Neural cell (in vitro differentiated cells): ENCODE measurements around the gene FAM124B. TPM values are rescaled to one million over a fixed set of nuclear protein-coding genes. Genes with fewer than 3 reads are reported as not detected.
"Not testable (repeated sequence)": the region's sequence is repeated elsewhere in the genome, so short reads cannot be mapped to it uniquely, and the experiment has no call there.

Experiments used
- H2AFZ ChIP-seq: fragments of 200-600, 300-800 bp; sonication (generic), shearing (Covaris generic); 2 replicates; pipeline ENCODE4 v1.6.0; 2014; ENCODE audit warnings: low read depth, mild to moderate bottlenecking, antibody characterized with exemption, low read length, moderate library complexity
- H3F3A ChIP-seq: fragments of 200-600 bp; shearing (Covaris generic); 2 replicates; pipeline ENCODE4 v1.6.1; 2016; ENCODE audit warnings: mild to moderate bottlenecking, moderate library complexity, mixed read lengths, antibody characterized with exemption, low read length; ENCODE audit not compliant: insufficient read depth, poor library complexity, severe bottlenecking
- H3K27ac ChIP-seq: fragments of 200-600, 300-800 bp; sonication (generic), shearing (Covaris generic); 2 replicates; pipeline ENCODE4 v1.5.1; 2014; ENCODE audit warnings: mild to moderate bottlenecking, low read length, moderate library complexity
- H3K27me3 ChIP-seq: fragments of 300-800, 200-600 bp; sonication (generic), shearing (Covaris generic); 2 replicates; pipeline ENCODE4 v1.6.0; 2014; ENCODE audit warnings: mild to moderate bottlenecking, low read depth, low read length, moderate library complexity; ENCODE audit not compliant: insufficient read depth
- H3K36me3 ChIP-seq: fragments of 300-800, 200-600 bp; sonication (generic), shearing (Covaris generic); 2 replicates; pipeline ENCODE4 v1.5.1; 2014; ENCODE audit warnings: mild to moderate bottlenecking, antibody characterized with exemption, low read length, moderate library complexity; ENCODE audit not compliant: insufficient read depth
- H3K4me2 ChIP-seq: fragments of 300-800, 200-600 bp; sonication (generic), shearing (Covaris generic); 2 replicates; pipeline ENCODE4 v1.6.0; 2014; ENCODE audit warnings: mild to moderate bottlenecking, low read length
- H3K4me3 ChIP-seq: fragments of 300-800, 200-600 bp; sonication (generic), shearing (Covaris generic); 2 replicates; pipeline ENCODE4 v1.5.1; 2014; ENCODE audit warnings: mild to moderate bottlenecking, low read length, moderate library complexity
- H3K79me2 ChIP-seq: fragments of 200-600 bp; shearing (Covaris generic); replicated peaks from 2 replicates; pipeline ENCODE4 v1.6.0; 2014; ENCODE audit warnings: mild to moderate bottlenecking, low read length, moderate library complexity; ENCODE audit not compliant: insufficient read depth
- H3K9ac ChIP-seq: fragments of 300-800, 200-600 bp; sonication (generic), shearing (Covaris generic); 2 replicates; pipeline ENCODE4 v1.6.1; 2016; ENCODE audit warnings: mild to moderate bottlenecking, low read length, mixed read lengths
- H3K9me2 ChIP-seq: fragments of 200-600 bp; shearing (Covaris generic); 2 replicates; pipeline ENCODE4 v1.6.1; 2016; ENCODE audit warnings: mild to moderate bottlenecking, low read length, mixed read lengths; ENCODE audit not compliant: insufficient read depth
- H3K9me3 ChIP-seq: fragments of 200-600, 300-800 bp; sonication (generic), shearing (Covaris generic); 2 replicates; pipeline ENCODE4 v1.6.1; 2016; ENCODE audit warnings: mild to moderate bottlenecking, mixed run types, low read length, moderate library complexity, mixed read lengths
- H4K20me1 ChIP-seq: fragments of 200-600 bp; shearing (Covaris generic); 2 replicates; pipeline ENCODE4 v1.6.1; 2016; ENCODE audit warnings: mild to moderate bottlenecking, mixed run types; ENCODE audit not compliant: insufficient read depth
- CTCF ChIP-seq: fragments of 450-650 bp; IDR thresholded peaks from 2 replicates; pipeline ENCODE4 v1.5.1; 2014; ENCODE audit warnings: antibody characterized with exemption, mild to moderate bottlenecking, moderate library complexity; ENCODE audit not compliant: poor library complexity, severe bottlenecking
- EP300 ChIP-seq: fragments of 450-650 bp; conservative IDR thresholded peaks from 2 replicates; pipeline ENCODE4 v1.6.1; 2014; ENCODE audit warnings: antibody characterized with exemption, mild to moderate bottlenecking, moderate library complexity; ENCODE audit not compliant: poor library complexity, severe bottlenecking
- EZH2 ChIP-seq: fragments of 200-600, 300-800 bp; shearing (Covaris generic), sonication (generic); IDR thresholded peaks from 2 replicates; pipeline ENCODE4 v1.6.1; 2014; ENCODE audit warnings: antibody characterized with exemption, low read length, borderline replicate concordance, mild to moderate bottlenecking; ENCODE audit not compliant: insufficient read depth, poor library complexity, severe bottlenecking
- MXI1 ChIP-seq: fragments of 450-650 bp; conservative IDR thresholded peaks from 2 replicates; pipeline ENCODE4 v1.6.1; 2014; ENCODE audit warnings: antibody characterized with exemption, mild to moderate bottlenecking; ENCODE audit not compliant: poor library complexity, severe bottlenecking
- POLR2AphosphoS5 ChIP-seq: IDR thresholded peaks from 2 replicates; pipeline ENCODE4 v1.6.1; 2012
- RAD21 ChIP-seq: fragments of 450-650 bp; conservative IDR thresholded peaks from 2 replicates; pipeline ENCODE4 v1.6.1; 2014; ENCODE audit warnings: antibody characterized with exemption, mild to moderate bottlenecking, moderate library complexity
- SMC3 ChIP-seq: fragments of 450-650 bp; conservative IDR thresholded peaks from 2 replicates; pipeline ENCODE4 v1.6.1; 2014; ENCODE audit warnings: antibody characterized with exemption, mild to moderate bottlenecking, moderate library complexity; ENCODE audit not compliant: poor library complexity
- TAF1 ChIP-seq: IDR thresholded peaks from 2 replicates; pipeline ENCODE4 v1.6.1; 2012; ENCODE audit warnings: low read depth
- polyA plus RNA-seq: library from polyadenylated mRNA; depleted of rRNA; stranded (reverse); fragments of >200 nt; gene quantifications from 2 replicates; pipeline ENCODE4 v1.2.3, GENCODE V29; 2014
- TF ChIP-seq, protein P1 (sequence below): IDR thresholded peaks from 2 replicates; pipeline ENCODE4 v1.6.1; 2012; ENCODE audit warnings: borderline replicate concordance

FAM124B gene
- polyA plus RNA-seq, 1 donor from 2014 or later = not detected

DNA sequence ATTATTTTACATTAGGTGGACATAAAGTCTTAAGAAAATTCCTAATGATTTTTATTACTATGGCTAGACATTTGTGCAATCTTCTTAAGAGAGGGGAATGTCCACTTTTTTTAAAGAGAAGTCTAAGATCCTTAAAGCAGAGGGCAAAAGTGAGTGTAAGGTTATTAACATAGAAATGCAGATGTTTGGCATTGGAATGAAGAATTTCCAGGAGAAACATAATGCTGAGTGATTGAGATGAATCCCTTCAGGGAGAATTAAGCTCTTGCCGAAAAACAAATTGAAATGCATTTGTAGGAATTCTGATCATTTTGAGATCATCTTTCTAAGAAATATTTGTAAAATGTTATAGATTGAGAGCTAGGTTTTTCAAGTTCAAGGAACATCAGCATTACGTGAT lies 15.0 kb downstream of the FAM124B start:
- no peaks in the 10 kb centered on the region for H3F3A ChIP-seq
- H3K27me3 ChIP-seq = no peaks in the 10 kb centered on the region
- no peak overlapping the region for H2AFZ ChIP-seq
- H4K20me1 ChIP-seq = no peaks in the 10 kb centered on the region
- H3K4me3 ChIP-seq = no peak overlapping the region
- no peaks in the 10 kb centered on the region for H3K79me2 ChIP-seq
- H3K36me3 ChIP-seq = no peaks in the 10 kb centered on the region
- no peaks in the 10 kb centered on the region for H3K9me2 ChIP-seq
- no peaks in the 10 kb centered on the region for H3K9me3 ChIP-seq
- TF ChIP-seq MXI1 = no peak
- no peak for TF ChIP-seq CTCF
- TF ChIP-seq EZH2 = no peak
- TF ChIP-seq RAD21 = no peak
- TF ChIP-seq TAF1 = no peak
- no peak for TF ChIP-seq EP300
- no peak for TF ChIP-seq POLR2AphosphoS5
- no peak overlapping the region for H3K27ac ChIP-seq
- H3K4me2 ChIP-seq = no peak overlapping the region
- H3K9ac ChIP-seq = no peak overlapping the region

GRCh38 chr2:224382973-224383555 lies 18.8 kb downstream of the FAM124B start:
- TF ChIP-seq EZH2 = no peak
- TF ChIP-seq, protein P1, sequence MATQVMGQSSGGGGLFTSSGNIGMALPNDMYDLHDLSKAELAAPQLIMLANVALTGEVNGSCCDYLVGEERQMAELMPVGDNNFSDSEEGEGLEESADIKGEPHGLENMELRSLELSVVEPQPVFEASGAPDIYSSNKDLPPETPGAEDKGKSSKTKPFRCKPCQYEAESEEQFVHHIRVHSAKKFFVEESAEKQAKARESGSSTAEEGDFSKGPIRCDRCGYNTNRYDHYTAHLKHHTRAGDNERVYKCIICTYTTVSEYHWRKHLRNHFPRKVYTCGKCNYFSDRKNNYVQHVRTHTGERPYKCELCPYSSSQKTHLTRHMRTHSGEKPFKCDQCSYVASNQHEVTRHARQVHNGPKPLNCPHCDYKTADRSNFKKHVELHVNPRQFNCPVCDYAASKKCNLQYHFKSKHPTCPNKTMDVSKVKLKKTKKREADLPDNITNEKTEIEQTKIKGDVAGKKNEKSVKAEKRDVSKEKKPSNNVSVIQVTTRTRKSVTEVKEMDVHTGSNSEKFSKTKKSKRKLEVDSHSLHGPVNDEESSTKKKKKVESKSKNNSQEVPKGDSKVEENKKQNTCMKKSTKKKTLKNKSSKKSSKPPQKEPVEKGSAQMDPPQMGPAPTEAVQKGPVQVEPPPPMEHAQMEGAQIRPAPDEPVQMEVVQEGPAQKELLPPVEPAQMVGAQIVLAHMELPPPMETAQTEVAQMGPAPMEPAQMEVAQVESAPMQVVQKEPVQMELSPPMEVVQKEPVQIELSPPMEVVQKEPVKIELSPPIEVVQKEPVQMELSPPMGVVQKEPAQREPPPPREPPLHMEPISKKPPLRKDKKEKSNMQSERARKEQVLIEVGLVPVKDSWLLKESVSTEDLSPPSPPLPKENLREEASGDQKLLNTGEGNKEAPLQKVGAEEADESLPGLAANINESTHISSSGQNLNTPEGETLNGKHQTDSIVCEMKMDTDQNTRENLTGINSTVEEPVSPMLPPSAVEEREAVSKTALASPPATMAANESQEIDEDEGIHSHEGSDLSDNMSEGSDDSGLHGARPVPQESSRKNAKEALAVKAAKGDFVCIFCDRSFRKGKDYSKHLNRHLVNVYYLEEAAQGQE = no peak
- no peak for TF ChIP-seq CTCF
- no peak for TF ChIP-seq SMC3
- TF ChIP-seq EP300 = no peak
- TF ChIP-seq RAD21 = no peak
- TF ChIP-seq POLR2AphosphoS5 = no peak
- no peak for TF ChIP-seq MXI1
- TF ChIP-seq TAF1 = no peak
- H3K9me2 ChIP-seq = no peaks in the 10 kb centered on the region
- H3K4me2 ChIP-seq = no peak overlapping the region
- no peaks in the 10 kb centered on the region for H3F3A ChIP-seq
- no peak overlapping the region for H3K9ac ChIP-seq
- H3K9me3 ChIP-seq = no peaks in the 10 kb centered on the region
- H3K27ac ChIP-seq = no peak overlapping the region
- no peak overlapping the region for H3K4me3 ChIP-seq
- H3K79me2 ChIP-seq = no peaks in the 10 kb centered on the region
- H3K36me3 ChIP-seq = no peaks in the 10 kb centered on the region
- no peaks in the 10 kb centered on the region for H3K27me3 ChIP-seq
- no peak overlapping the region for H2AFZ ChIP-seq
- no peaks in the 10 kb centered on the region for H4K20me1 ChIP-seq

- not testable (repeated sequence) for H3K27me3 ChIP-seq, H3F3A ChIP-seq, H3K9me3 ChIP-seq, H3K4me2 ChIP-seq, H3K36me3 ChIP-seq, H3K4me3 ChIP-seq, H3K9ac ChIP-seq, H3K79me2 ChIP-seq, H3K27ac ChIP-seq, H3K9me2 ChIP-seq, H2AFZ ChIP-seq, H4K20me1 ChIP-seq
Observed at GRCh38 chr2:224382280-224382647, 19.6 kb downstream of the FAM124B start.
